Naive B cell (primary cell): ENCODE measurements around the gene ADK. TPM values are rescaled to one million over a fixed set of nuclear protein-coding genes. Genes with fewer than 3 reads are reported as not detected.
"Not testable (repeated sequence)": the region's sequence is repeated elsewhere in the genome, so short reads cannot be mapped to it uniquely, and the experiment has no call there.

ENCODE experiments used
- ATAC-seq, 2 donors: fragments of 150-1000 bp; cut with Tn5 transposase; 2 replicates each; pipeline ENCODE4 v1.10.0; 2021; ENCODE audit warnings: low read depth in 2 of 2, mild to moderate bottlenecking in 2 of 2, moderate library complexity in 2 of 2
- DNase-seq: peaks from one replicate; pipeline ENCODE4 v3.0.0; 2022
- H3K27ac Mint-ChIP-seq, 6 donors: one replicate each; pipeline ENCODE4 v1.8.0; 2020 to 2022; ENCODE audit warnings: mild to moderate bottlenecking in 6 of 6, mixed read lengths in 6 of 6, moderate library complexity in 5 of 6, inconsistent platforms in 2 of 6
- H3K27me3 Mint-ChIP-seq, 3 donors: one replicate each; pipeline ENCODE4 v1.8.0; 2021 to 2022; ENCODE audit warnings: mixed read lengths in 3 of 3, mild to moderate bottlenecking in 1 of 3
- H3K36me3 Mint-ChIP-seq, 2 donors: one replicate each; pipeline ENCODE4 v1.8.0; 2020 to 2022; ENCODE audit warnings: mixed read lengths in 2 of 2, inconsistent platforms in 1 of 2, mild to moderate bottlenecking in 1 of 2
- H3K4me1 Mint-ChIP-seq, 3 donors: one replicate each; pipeline ENCODE4 v1.8.0; 2020 to 2022; ENCODE audit warnings: mixed read lengths in 3 of 3, inconsistent platforms in 1 of 3, mild to moderate bottlenecking in 1 of 3, moderate library complexity in 1 of 3
- H3K4me3 Mint-ChIP-seq, 8 donors: one replicate each; pipeline ENCODE4 v1.8.0; 2020 to 2022; ENCODE audit warnings: mild to moderate bottlenecking in 8 of 8, mixed read lengths in 8 of 8, moderate library complexity in 8 of 8, inconsistent platforms in 2 of 8
- H3K9me3 Mint-ChIP-seq, 7 donors: one replicate each; pipeline ENCODE4 v1.8.0; 2020 to 2022; ENCODE audit warnings: mixed read lengths in 7 of 7, mild to moderate bottlenecking in 5 of 7, inconsistent platforms in 2 of 7, moderate library complexity in 1 of 7
- polyA plus RNA-seq, 6 donors: library from polyadenylated mRNA; unstranded; fragments of 300-500 nt; fragmentation: Illumina TruSeq; gene quantifications; one replicate each; pipeline ENCODE4 v1.2.3, GENCODE V29; 2021; ENCODE audit warnings: low read depth in 6 of 6

The ADK gene
- polyA plus RNA-seq, 6 donors from 2014 or later, result 240 to 379 (median 288) TPM

GRCh38 chr10:74334221-74334620 is 183.2 kb downstream of the ADK start:
- Mint-ChIP-seq H3K36me3 (peaks cover 3 to 22% of the 10 kb centered on the region in 2 donors), H3K27ac (peak overlapping the region in 3 of 6 donors; percentile 34 to 74 (median 56)), H3K4me1 (peaks cover 14 to 19% (median 15%) of the 10 kb centered on the region in 3 donors), H3K27me3 (no peaks in the 10 kb centered on the region), H3K9me3 (no peaks in the 10 kb centered on the region), H3K4me3 (no peak overlapping the region)
- DNase-seq (no peak), ATAC-seq (no peak)

GRCh38 chr10:74335501-74335900 is 184.5 kb downstream of the ADK start:
- no peak for DNase-seq
- no peak for ATAC-seq

GRCh38 chr10:74337330-74338016 is 186.5 kb downstream of the ADK start:
- H3K4me1 Mint-ChIP-seq, result peaks cover 17 to 20% (median 19%) of the 10 kb centered on the region in 3 donors
- no peak for DNase-seq
- no peaks in the 10 kb centered on the region for H3K27me3 Mint-ChIP-seq
- no peak for ATAC-seq
- peaks cover 8 to 16% of the 10 kb centered on the region in 2 donors for H3K36me3 Mint-ChIP-seq
- peaks cover 0 to 9% (median under 1%) of the 10 kb centered on the region in 7 donors for H3K9me3 Mint-ChIP-seq
- peak overlapping the region in 1 of 8 donors; percentile 10 for H3K4me3 Mint-ChIP-seq
- peak overlapping the region in 2 of 6 donors; percentile 5 to 83 for H3K27ac Mint-ChIP-seq

More at GRCh38 chr10:74335501-74335900, 184.5 kb downstream of the ADK start:
- Mint-ChIP-seq H3K27ac (no peak overlapping the region), H3K27me3 (no peaks in the 10 kb centered on the region), H3K36me3 (peaks cover 8 to 21% of the 10 kb centered on the region in 2 donors), H3K4me1 (peaks cover 15 to 19% (median 17%) of the 10 kb centered on the region in 3 donors), H3K4me3 (no peak overlapping the region), H3K9me3 (no peaks in the 10 kb centered on the region)

DNA sequence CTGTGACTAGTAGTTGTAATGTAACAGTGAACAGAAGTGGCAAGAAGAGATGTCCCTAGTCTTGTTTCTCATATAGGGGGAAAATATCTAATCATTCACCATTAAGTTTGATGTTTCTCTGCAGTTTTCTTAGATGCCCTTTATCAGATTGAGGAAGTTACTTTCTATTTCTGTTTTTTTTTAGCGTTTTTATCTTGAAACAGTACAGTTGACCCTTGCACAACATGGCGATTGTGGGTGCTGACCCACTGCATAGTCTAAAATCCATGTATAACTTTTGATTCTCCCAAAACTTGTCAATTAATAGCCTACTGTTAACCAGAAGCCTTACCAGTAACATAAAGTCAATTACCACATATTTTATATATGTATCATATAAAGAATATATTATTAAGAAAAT is 192.0 kb downstream of the ADK start:
- no peaks in the 10 kb centered on the region for H3K27me3 Mint-ChIP-seq
- peaks cover 26 to 27% of the 10 kb centered on the region in 2 donors for H3K36me3 Mint-ChIP-seq
- peaks cover 4 to 8% (median 5%) of the 10 kb centered on the region in 3 donors for H3K4me1 Mint-ChIP-seq
- H3K9me3 Mint-ChIP-seq, result peaks cover 4 to 33% (median 22%) of the 10 kb centered on the region in 7 donors
- ATAC-seq (no peak), DNase-seq (no peak)
- no peak overlapping the region for H3K4me3 Mint-ChIP-seq
- H3K27ac Mint-ChIP-seq, result no peak overlapping the region

GRCh38 chr10:74343804-74344203 is 192.8 kb downstream of the ADK start:
- peaks cover 4 to 11% (median 5%) of the 10 kb centered on the region in 3 donors for H3K4me1 Mint-ChIP-seq
- H3K4me3 Mint-ChIP-seq, result no peak overlapping the region
- H3K27me3 Mint-ChIP-seq, result no peaks in the 10 kb centered on the region
- H3K9me3 Mint-ChIP-seq, result peaks cover 4 to 33% (median 22%) of the 10 kb centered on the region in 7 donors
- no peak overlapping the region for H3K27ac Mint-ChIP-seq
- ATAC-seq (no peak), DNase-seq (no peak)
- H3K36me3 Mint-ChIP-seq, result peaks cover 27 to 32% of the 10 kb centered on the region in 2 donors

DNA sequence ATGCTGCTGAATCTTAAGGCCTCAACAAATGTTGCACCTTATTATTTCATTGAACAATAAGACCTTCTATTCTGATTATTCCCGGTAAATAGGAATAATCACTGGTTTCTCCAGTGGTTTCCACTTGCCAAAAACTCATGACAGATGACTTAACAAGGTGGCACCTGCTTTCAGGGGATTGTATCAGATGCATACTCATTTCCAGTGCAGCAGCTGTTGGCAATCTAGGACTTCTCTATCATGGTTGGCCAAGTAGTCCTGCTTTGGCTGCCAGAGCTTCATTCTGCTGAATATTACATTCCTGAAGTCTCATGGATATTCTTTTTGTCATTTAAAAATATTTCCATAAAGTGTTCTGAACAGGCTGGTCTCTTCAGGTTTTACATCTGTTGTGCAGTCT is 193.3 kb downstream of the ADK start:
- peaks cover 23 to 34% of the 10 kb centered on the region in 2 donors for H3K36me3 Mint-ChIP-seq
- ATAC-seq, result no peak
- H3K4me3 Mint-ChIP-seq, result no peak overlapping the region
- no peaks in the 10 kb centered on the region for H3K27me3 Mint-ChIP-seq
- peaks cover 3 to 11% (median 5%) of the 10 kb centered on the region in 3 donors for H3K4me1 Mint-ChIP-seq
- no peak for DNase-seq
- H3K9me3 Mint-ChIP-seq, result peaks cover 4 to 33% (median 22%) of the 10 kb centered on the region in 7 donors
- H3K27ac Mint-ChIP-seq, result peak overlapping the region in 1 of 6 donors; percentile 3

- Mint-ChIP-seq H3K4me1 (peaks cover 0 to 8% (median 0%) of the 10 kb centered on the region in 3 donors), H3K36me3 (peaks cover 19 to 32% of the 10 kb centered on the region in 2 donors), H3K4me3 (no peak overlapping the region), H3K27me3 (no peaks in the 10 kb centered on the region), H3K27ac (peak overlapping the region in 3 of 6 donors; percentile 30 to 80 (median 42)), H3K9me3 (peaks cover 4 to 36% (median 30%) of the 10 kb centered on the region in 7 donors)
- no peak for ATAC-seq
- DNase-seq, result no peak
Measured at GRCh38 chr10:74347522-74347921, 196.5 kb downstream of the ADK start.

DNA sequence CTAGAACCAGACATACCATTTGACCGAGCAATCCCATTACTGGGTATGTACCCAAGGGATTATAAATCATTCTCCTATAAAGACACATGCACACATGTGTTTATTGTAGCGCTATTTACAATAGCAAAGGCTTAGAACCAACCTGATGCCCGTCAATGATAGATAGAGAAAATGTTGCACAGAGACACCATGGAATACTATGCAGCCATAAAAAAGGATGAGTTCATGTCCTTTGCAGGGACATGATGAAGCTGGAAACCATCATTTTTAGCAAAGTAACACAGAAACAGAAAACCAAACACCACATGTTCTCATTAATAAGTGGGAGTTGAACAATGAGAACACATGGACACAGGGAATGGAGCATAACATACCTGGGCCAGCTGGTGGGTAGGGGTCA is 202.0 kb downstream of the ADK start:
- H3K4me1 Mint-ChIP-seq, DNase-seq, ATAC-seq, H3K27me3 Mint-ChIP-seq, H3K4me3 Mint-ChIP-seq: not testable (repeated sequence)
- peaks cover 18 to 30% of the 10 kb centered on the region in 2 donors for H3K36me3 Mint-ChIP-seq
- H3K9me3 Mint-ChIP-seq, result peaks cover 5 to 29% (median 15%) of the 10 kb centered on the region in 7 donors
- peak overlapping the region in 1 of 6 donors; percentile 12 for H3K27ac Mint-ChIP-seq

DNA sequence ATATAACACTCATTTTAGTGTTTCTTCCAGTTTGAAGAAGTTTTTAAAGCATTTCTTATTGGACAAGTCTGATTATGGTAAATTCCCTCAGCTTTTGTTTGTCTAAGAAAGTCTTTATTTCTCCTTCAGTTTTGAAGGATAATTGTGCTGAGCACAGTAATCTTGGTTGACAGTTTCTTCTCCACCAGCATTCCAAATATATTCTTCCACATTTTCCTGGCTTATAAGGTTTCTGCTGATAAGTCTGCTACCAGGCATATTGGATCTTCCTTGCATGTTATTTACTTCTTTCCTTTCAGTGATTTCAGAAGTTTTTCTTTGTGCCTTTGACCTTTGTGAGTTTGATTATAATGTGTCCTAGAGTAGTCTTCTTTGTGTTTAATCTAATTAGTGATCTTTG is 210.7 kb downstream of the ADK start:
- Mint-ChIP-seq H3K4me3 (no peak overlapping the region), H3K4me1 (peaks cover 14 to 27% (median 20%) of the 10 kb centered on the region in 3 donors), H3K9me3 (peaks cover 9 to 48% (median 39%) of the 10 kb centered on the region in 7 donors), H3K27ac (no peak overlapping the region), H3K27me3 (no peaks in the 10 kb centered on the region), H3K36me3 (peaks cover 67 to 77% of the 10 kb centered on the region in 2 donors)
- ATAC-seq, result no peak
- DNase-seq, result no peak

- Mint-ChIP-seq H3K36me3 (peaks cover 64 to 68% of the 10 kb centered on the region in 2 donors), H3K4me3 (no peak overlapping the region)
Measured at GRCh38 chr10:74363727-74364126, 212.7 kb downstream of the ADK start.

GRCh38 chr10:74365109-74365508 is 214.1 kb downstream of the ADK start:
- H3K36me3 Mint-ChIP-seq, result peaks cover 51 to 54% of the 10 kb centered on the region in 2 donors
- peaks cover 5 to 26% (median 23%) of the 10 kb centered on the region in 7 donors for H3K9me3 Mint-ChIP-seq
- H3K4me1 Mint-ChIP-seq, result peaks cover 20 to 27% (median 24%) of the 10 kb centered on the region in 3 donors
- DNase-seq (no peak), ATAC-seq (no peak)
- no peak overlapping the region for H3K4me3 Mint-ChIP-seq
- H3K27ac Mint-ChIP-seq, result peak overlapping the region in 1 of 6 donors; percentile 56
- no peaks in the 10 kb centered on the region for H3K27me3 Mint-ChIP-seq

More at GRCh38 chr10:74363727-74364126, 212.7 kb downstream of the ADK start:
- ATAC-seq (no peak), DNase-seq (no peak)
- Mint-ChIP-seq H3K27me3 (no peaks in the 10 kb centered on the region), H3K4me1 (peaks cover 18 to 27% (median 20%) of the 10 kb centered on the region in 3 donors), H3K27ac (peak overlapping the region in 2 of 6 donors; percentile 69 to 81), H3K9me3 (peaks cover 5 to 38% (median 32%) of the 10 kb centered on the region in 7 donors)

DNA sequence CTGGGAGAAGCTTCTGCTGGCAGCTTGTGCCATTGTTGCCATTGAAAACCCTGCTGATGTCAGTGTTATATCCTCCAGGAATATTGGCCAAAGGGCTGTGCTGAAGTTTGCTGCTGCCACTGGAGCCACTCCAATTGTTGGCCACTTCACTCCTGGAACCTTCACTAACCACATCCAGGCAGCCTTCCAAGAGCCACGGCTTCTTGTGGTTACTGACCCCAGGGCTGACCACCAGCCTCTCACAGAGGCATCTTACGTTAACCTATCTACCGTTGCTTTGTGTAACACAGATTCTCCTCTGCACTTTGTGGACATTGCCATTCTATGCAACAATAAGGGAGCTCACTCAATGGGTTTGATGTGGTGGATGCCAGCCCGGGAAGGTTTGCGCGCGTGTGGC is 220.7 kb downstream of the ADK start:
- no peaks in the 10 kb centered on the region for H3K9me3 Mint-ChIP-seq
- no peak for DNase-seq
- peaks cover 8 to 21% of the 10 kb centered on the region in 2 donors for H3K36me3 Mint-ChIP-seq
- H3K4me1 Mint-ChIP-seq, result peaks cover 14 to 18% (median 16%) of the 10 kb centered on the region in 3 donors
- ATAC-seq, result no peak
- H3K27me3 Mint-ChIP-seq, result no peaks in the 10 kb centered on the region
- peak overlapping the region in 1 of 6 donors; percentile 62 for H3K27ac Mint-ChIP-seq
- peak overlapping the region in 1 of 8 donors; percentile 37 for H3K4me3 Mint-ChIP-seq

GRCh38 chr10:74373059-74373458 is 222.0 kb downstream of the ADK start:
- H3K27me3 Mint-ChIP-seq, result no peaks in the 10 kb centered on the region
- peaks cover 8 to 31% of the 10 kb centered on the region in 2 donors for H3K36me3 Mint-ChIP-seq
- H3K4me3 Mint-ChIP-seq, result no peak overlapping the region
- DNase-seq (no peak), ATAC-seq (no peak)
- H3K9me3 Mint-ChIP-seq, result no peaks in the 10 kb centered on the region
- H3K4me1 Mint-ChIP-seq, result peaks cover 22 to 24% (median 23%) of the 10 kb centered on the region in 3 donors
- H3K27ac Mint-ChIP-seq, result no peak overlapping the region

DNA sequence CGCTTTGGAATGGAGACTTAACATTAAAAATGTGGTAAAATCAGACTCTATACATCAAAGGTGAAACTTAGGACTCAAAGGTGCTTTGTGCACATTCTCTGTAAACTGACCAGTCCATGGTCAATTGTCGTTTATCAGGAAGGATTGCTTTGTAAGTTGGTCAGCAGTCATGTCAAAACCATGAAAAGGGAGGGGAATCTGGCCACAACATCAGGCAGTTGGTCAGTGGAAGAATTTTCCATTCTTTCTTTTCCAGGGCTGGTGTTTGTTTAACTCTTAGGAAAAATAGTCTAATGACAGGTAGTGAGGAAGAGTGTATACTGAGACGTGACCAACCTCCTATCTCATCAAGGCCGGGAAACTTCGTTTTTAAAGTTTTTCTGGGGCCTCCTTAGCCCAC is 226.5 kb downstream of the ADK start:
- H3K4me3 Mint-ChIP-seq, result no peak overlapping the region
- no peaks in the 10 kb centered on the region for H3K27me3 Mint-ChIP-seq
- H3K9me3 Mint-ChIP-seq, result peaks cover 0 to 10% (median 0%) of the 10 kb centered on the region in 7 donors
- peak overlapping the region in 3 of 6 donors; percentile 44 to 63 (median 51) for H3K27ac Mint-ChIP-seq
- peaks cover 13 to 16% of the 10 kb centered on the region in 2 donors for H3K36me3 Mint-ChIP-seq
- ATAC-seq, result no peak
- peaks cover 39 to 56% (median 40%) of the 10 kb centered on the region in 3 donors for H3K4me1 Mint-ChIP-seq
- DNase-seq, result no peak
